ENCODE results near the gene MREG.

Gene MREG

GRCh38 chr2:216043949-216044348, 30.6 kb upstream of the MREG start:
- Histone ChIP-seq H3K4me1 (ENCODE audit: insufficient read depth, low read length) (no peaks in the 10 kb centered on the region), H3K36me3 (ENCODE audit: insufficient read depth, low read length) (peaks cover 65% of the 10 kb centered on the region), H3K4me3 (ENCODE audit: low read length) (no peak overlapping the region), H3K9me3 (ENCODE audit: insufficient read depth, low read depth, low read length) (no peaks in the 10 kb centered on the region), H3K27ac (ENCODE audit: low read depth, low read length) (no peak overlapping the region), H3K27me3 (ENCODE audit: insufficient read depth, low read length) (no peaks in the 10 kb centered on the region), H3K9ac (ENCODE audit: low read depth, low read length) (no peak overlapping the region)
- WGBS = 88% methylated on average over 5 of the region's 5 CpGs

DNA sequence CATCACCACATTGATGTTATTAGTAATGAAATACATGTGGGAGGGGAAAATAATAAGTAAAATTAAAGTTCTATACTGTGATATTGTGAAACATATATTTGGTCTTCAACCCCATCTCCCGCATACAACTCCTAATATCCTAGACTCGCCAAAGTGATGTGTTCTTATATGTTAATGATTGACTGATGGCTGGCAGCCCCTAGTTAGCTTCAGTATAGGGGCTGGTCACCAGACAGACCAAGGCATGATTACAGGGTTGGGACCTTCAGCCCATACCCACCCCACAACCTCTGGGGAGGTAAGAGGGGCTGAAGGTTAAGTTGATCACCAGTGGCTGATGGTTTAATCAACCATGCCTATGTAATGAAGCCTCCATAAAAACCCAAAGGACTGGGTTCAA, 28.1 kb upstream of the MREG start:
- 80% methylated on average over 1 of the region's 2 CpGs for WGBS
- Histone ChIP-seq H3K36me3 (ENCODE audit: insufficient read depth, low read length) (peaks cover 48% of the 10 kb centered on the region), H3K4me1 (ENCODE audit: insufficient read depth, low read length) (no peaks in the 10 kb centered on the region), H3K9me3 (ENCODE audit: insufficient read depth, low read depth, low read length) (no peaks in the 10 kb centered on the region), H3K9ac (ENCODE audit: low read depth, low read length) (no peak overlapping the region), H3K27ac (ENCODE audit: low read depth, low read length) (no peak overlapping the region), H3K4me3 (ENCODE audit: low read length) (no peak overlapping the region), H3K27me3 (ENCODE audit: insufficient read depth, low read length) (no peaks in the 10 kb centered on the region)

GRCh38 chr2:216039918-216040317, 26.6 kb upstream of the MREG start:
- WGBS = 94% methylated on average over 3 of the region's 3 CpGs
- Histone ChIP-seq H3K36me3 (ENCODE audit: insufficient read depth, low read length) (peaks cover 42% of the 10 kb centered on the region), H3K9me3 (ENCODE audit: insufficient read depth, low read depth, low read length) (no peaks in the 10 kb centered on the region)

GRCh38 chr2:216034065-216034464, 20.7 kb upstream of the MREG start:
- Histone ChIP-seq H3K9ac (ENCODE audit: low read depth, low read length) (no peak overlapping the region), H3K36me3 (ENCODE audit: insufficient read depth, low read length) (peaks cover 12% of the 10 kb centered on the region), H3K27ac (ENCODE audit: low read depth, low read length) (no peak overlapping the region), H3K4me1 (ENCODE audit: insufficient read depth, low read length) (peaks cover 5% of the 10 kb centered on the region), H3K4me3 (ENCODE audit: low read length) (no peak overlapping the region), H3K27me3 (ENCODE audit: insufficient read depth, low read length) (no peaks in the 10 kb centered on the region), H3K9me3 (ENCODE audit: insufficient read depth, low read depth, low read length) (no peaks in the 10 kb centered on the region)
- WGBS = 73% methylated on average over 1 of the region's 1 CpG

More at GRCh38 chr2:216039918-216040317, 26.6 kb upstream of the MREG start:
- no peak overlapping the region for H3K27ac ChIP-seq (ENCODE audit: low read depth, low read length)
- no peaks in the 10 kb centered on the region for H3K4me1 ChIP-seq (ENCODE audit: insufficient read depth, low read length)
- no peak overlapping the region for H3K9ac ChIP-seq (ENCODE audit: low read depth, low read length)
- no peaks in the 10 kb centered on the region for H3K27me3 ChIP-seq (ENCODE audit: insufficient read depth, low read length)
- no peak overlapping the region for H3K4me3 ChIP-seq (ENCODE audit: low read length)

- no peak overlapping the region for H3K27ac ChIP-seq (ENCODE audit: low read depth, low read length)
- no peak overlapping the region for H3K4me3 ChIP-seq (ENCODE audit: low read length)
- 94% methylated on average over 3 of the region's 3 CpGs for WGBS
- H3K9ac ChIP-seq (ENCODE audit: low read depth, low read length) = no peak overlapping the region
- no peaks in the 10 kb centered on the region for H3K27me3 ChIP-seq (ENCODE audit: insufficient read depth, low read length)
- H3K4me1 ChIP-seq (ENCODE audit: insufficient read depth, low read length) = peaks cover 5% of the 10 kb centered on the region
- H3K36me3 ChIP-seq (ENCODE audit: insufficient read depth, low read length) = peaks cover 8% of the 10 kb centered on the region
- H3K9me3 ChIP-seq (ENCODE audit: insufficient read depth, low read depth, low read length) = no peaks in the 10 kb centered on the region
Observed at GRCh38 chr2:216033403-216033802, 20.1 kb upstream of the MREG start.

DNA sequence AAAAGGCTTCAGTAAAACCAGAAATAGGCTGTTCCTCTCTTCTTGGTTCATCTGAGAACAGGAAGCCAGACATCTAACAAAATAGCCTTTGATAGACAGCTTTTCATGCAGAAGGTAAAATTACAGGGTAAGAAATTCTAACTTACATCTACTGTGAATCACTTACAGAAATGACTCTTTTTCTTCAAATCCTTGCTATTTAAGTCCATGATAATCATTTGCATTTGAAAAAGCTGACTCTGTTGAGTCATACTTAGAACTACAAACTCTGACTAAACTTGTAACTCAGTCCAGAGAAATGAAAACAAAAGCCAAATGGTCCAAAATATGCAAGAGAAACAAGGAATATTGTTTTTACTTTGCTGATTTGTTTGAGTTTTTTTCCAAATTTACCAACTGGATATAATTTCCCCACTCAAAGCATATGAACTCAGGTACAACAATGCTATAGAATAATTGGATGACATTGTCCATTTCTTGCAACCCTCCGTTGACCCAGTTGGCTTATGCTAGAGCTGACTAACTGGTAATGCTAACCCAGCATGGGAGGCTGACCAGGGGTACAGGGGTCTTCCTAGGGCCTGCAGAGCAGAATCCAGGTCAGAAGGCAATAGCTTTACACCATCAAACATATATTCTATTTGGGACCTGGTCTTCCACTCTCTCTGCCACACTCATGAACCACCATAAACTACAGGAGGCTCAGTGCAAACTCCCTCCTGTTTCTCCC, 18.8 kb upstream of the MREG start:
- Histone ChIP-seq H3K9me3 (ENCODE audit: insufficient read depth, low read depth, low read length) (no peaks in the 10 kb centered on the region), H3K9ac (ENCODE audit: low read depth, low read length) (no peak overlapping the region), H3K4me1 (ENCODE audit: insufficient read depth, low read length) (peaks cover 5% of the 10 kb centered on the region), H3K27ac (ENCODE audit: low read depth, low read length) (no peak overlapping the region), H3K27me3 (ENCODE audit: insufficient read depth, low read length) (no peaks in the 10 kb centered on the region), H3K4me3 (ENCODE audit: low read length) (no peak overlapping the region), H3K36me3 (ENCODE audit: insufficient read depth, low read length) (peaks cover 5% of the 10 kb centered on the region)
- WGBS = 93% methylated on average over 1 of the region's 1 CpG

DNA sequence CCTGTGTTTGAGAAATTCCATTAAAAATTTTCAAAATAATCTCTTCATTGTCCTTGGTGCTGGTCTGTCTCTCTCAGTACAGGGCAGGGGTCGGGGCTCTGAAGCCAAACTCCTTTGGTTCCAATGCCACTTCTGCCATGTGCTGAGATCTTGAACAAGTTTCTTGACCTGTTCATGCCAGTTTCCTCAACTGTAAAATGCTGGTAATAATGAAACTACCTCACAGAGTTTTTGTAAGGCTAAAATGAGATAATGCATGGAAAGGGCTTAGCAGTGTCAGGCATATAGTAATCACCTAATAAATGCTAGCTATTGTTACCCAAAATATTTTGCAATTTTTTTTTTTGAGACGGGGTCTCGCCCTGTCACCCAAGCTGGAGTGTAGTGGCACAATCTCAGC, 16.9 kb upstream of the MREG start:
- WGBS = 93% methylated on average over 3 of the region's 3 CpGs
- Histone ChIP-seq H3K27ac (ENCODE audit: low read depth, low read length) (no peak overlapping the region), H3K27me3 (ENCODE audit: insufficient read depth, low read length) (no peaks in the 10 kb centered on the region), H3K9ac (ENCODE audit: low read depth, low read length) (no peak overlapping the region), H3K36me3 (ENCODE audit: insufficient read depth, low read length) (peaks cover 5% of the 10 kb centered on the region), H3K4me3 (ENCODE audit: low read length) (no peak overlapping the region), H3K9me3 (ENCODE audit: insufficient read depth, low read depth, low read length) (no peaks in the 10 kb centered on the region), H3K4me1 (ENCODE audit: insufficient read depth, low read length) (peaks cover 5% of the 10 kb centered on the region)

- peaks cover 5% of the 10 kb centered on the region for H3K4me1 ChIP-seq (ENCODE audit: insufficient read depth, low read length)
- WGBS = 94% methylated on average over 7 of the region's 7 CpGs
- no peaks in the 10 kb centered on the region for H3K27me3 ChIP-seq (ENCODE audit: insufficient read depth, low read length)
- H3K27ac ChIP-seq (ENCODE audit: low read depth, low read length) = no peak overlapping the region
- H3K9me3 ChIP-seq (ENCODE audit: insufficient read depth, low read depth, low read length) = no peaks in the 10 kb centered on the region
- peaks cover 5% of the 10 kb centered on the region for H3K36me3 ChIP-seq (ENCODE audit: insufficient read depth, low read length)
- no peak overlapping the region for H3K4me3 ChIP-seq (ENCODE audit: low read length)
- H3K9ac ChIP-seq (ENCODE audit: low read depth, low read length) = no peak overlapping the region
Observed at GRCh38 chr2:216029416-216030129, 16.2 kb upstream of the MREG start.

DNA sequence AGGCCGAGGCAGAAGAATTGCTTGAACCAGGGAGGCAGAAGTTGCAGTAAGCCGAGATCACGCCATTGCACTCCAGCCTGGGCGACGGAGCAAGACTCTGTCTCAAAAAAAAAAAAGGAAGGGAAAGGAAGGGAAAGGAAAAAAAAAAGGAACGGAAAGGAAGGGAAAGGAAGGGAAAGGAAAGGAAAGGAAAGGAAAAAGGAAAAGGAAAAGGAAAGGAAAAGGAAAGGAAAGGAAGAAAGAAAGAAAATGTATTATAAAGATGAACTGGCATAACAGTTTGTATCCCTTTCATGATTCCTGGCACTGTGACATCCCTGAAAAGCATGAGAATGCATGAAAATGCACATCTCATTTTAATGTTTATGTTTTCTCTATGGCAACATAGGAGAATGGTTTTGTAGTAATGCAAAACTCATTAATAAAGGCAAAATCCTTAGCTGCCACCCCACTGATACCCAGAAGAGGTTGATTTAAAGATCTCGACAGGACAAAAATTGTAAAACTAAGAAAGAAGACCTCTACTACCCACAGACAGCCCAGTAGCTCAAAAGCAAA, 11.5 kb upstream of the MREG start:
- WGBS = 97% methylated on average over 7 of the region's 7 CpGs
- H3K27me3 ChIP-seq (ENCODE audit: insufficient read depth, low read length) = no peaks in the 10 kb centered on the region
- no peaks in the 10 kb centered on the region for H3K36me3 ChIP-seq (ENCODE audit: insufficient read depth, low read length)
- no peak overlapping the region for H3K27ac ChIP-seq (ENCODE audit: low read depth, low read length)
- no peaks in the 10 kb centered on the region for H3K4me1 ChIP-seq (ENCODE audit: insufficient read depth, low read length)
- H3K4me3 ChIP-seq (ENCODE audit: low read length) = no peak overlapping the region
- H3K9me3 ChIP-seq (ENCODE audit: insufficient read depth, low read depth, low read length) = no peaks in the 10 kb centered on the region
- no peak overlapping the region for H3K9ac ChIP-seq (ENCODE audit: low read depth, low read length)

DNA sequence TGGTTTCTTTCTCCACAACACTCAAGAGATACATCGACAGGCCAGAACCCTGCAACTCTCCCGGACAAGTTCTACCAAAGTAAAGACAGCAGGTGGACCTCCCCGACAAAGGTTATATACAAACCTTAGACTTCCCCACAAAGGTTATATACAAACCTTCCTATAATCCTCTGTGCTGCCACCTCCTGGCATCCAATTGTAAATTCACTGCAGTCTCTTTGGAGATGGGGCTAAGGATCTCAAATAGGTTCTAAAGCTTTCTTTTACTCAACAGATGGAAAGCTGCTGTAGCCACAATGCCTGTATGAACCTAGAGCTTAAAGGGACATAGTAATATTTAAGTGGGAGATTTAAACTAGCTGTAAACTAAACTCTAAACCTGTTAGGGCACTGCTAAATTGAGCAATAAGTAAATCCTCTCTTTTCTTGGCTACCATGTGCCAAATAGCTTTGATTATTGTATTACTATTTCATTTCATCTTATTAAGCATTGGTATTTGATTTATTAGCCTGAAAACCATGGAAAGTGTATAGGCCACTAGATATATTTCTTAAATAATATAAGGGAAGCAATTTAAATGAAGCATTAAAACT, 9.8 kb upstream of the MREG start:
- no peaks in the 10 kb centered on the region for H3K27me3 ChIP-seq (ENCODE audit: insufficient read depth, low read length)
- H3K9me3 ChIP-seq (ENCODE audit: insufficient read depth, low read depth, low read length) = no peaks in the 10 kb centered on the region
- no peak overlapping the region for H3K9ac ChIP-seq (ENCODE audit: low read depth, low read length)
- no peak overlapping the region for H3K4me3 ChIP-seq (ENCODE audit: low read length)
- no peaks in the 10 kb centered on the region for H3K4me1 ChIP-seq (ENCODE audit: insufficient read depth, low read length)
- no peak overlapping the region for H3K27ac ChIP-seq (ENCODE audit: low read depth, low read length)
- no peaks in the 10 kb centered on the region for H3K36me3 ChIP-seq (ENCODE audit: insufficient read depth, low read length)
- WGBS = 42% methylated on average over 3 of the region's 3 CpGs

Measured in HUES64 (cell line).